GM12875 (cell line): ENCODE results near the gene CCL4.

Experiments
- H3K4me3 ChIP-seq: one replicate; pipeline ENCODE4 v1.5.1; 2011; ENCODE audit warnings: low read depth, low read length, control low read depth
- CTCF ChIP-seq: IDR thresholded peaks from 2 replicates; pipeline ENCODE4 v1.5.1; 2011; ENCODE audit warnings: low read depth, mild to moderate bottlenecking, control low read depth, inconsistent platforms, low read length, moderate library complexity, borderline replicate concordance; ENCODE audit not compliant: insufficient read depth

CCL4 gene

GRCh38 chr17:36103401-36103975 is at the start of gene CCL4:
CCL4 (plus strand) TSS chr17:36103827; CDS start chr17:36103906, 79 bp downstream.
- H3K4me3 ChIP-seq = peak within 1 kb of the TSS; percentile 16

DNA sequence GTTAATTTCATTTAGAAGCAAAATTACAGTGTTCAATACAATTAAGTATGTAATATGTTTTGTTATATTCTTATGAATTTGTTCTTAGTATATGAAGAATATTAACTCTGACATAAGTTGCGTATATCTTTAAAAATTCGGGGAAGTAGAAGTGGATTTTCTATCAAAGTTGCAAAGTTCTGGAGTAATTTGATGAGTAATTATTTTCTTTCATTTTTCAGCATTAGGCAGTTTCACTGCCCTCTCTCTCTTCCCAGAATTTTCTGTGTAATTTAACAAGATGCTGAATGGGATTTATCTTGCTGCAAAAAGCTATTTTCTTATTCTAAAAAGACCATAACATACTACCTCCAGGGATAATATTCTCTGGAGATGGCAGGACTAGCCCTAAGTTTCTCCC is 48.5 kb upstream of the CCL4 start:
- no peak overlapping the region for H3K4me3 ChIP-seq
- no peak for TF ChIP-seq CTCF

DNA sequence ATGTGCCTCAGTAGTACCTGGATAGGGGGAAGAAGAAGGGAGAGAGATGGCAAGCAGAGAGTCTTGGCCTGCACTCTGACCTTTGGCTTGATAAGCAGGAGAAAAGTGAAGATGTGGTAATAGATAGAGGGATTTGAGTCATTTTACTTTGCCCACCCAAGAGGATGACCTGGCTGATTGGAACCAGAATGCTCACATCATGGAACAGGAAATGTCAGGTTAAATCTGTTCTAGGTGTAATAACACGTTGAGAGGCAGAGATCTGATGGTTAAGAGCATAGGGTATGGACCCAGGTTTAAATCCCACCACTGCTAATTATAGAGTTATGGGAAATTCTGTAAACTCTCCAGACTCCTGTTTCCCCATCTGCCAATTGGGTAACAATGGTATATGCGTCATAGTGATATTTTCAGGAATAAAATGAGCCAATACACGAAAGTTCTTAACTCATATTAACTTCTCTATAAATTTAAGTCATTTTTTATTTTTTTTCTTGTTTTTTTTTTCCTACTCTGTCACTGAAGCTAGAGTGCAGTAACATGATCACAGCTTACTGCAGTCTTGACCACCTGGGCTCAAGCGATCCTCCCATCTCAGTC is 47.6 kb upstream of the CCL4 start:
- no peak for TF ChIP-seq CTCF
- H3K4me3 ChIP-seq = no peak overlapping the region

DNA sequence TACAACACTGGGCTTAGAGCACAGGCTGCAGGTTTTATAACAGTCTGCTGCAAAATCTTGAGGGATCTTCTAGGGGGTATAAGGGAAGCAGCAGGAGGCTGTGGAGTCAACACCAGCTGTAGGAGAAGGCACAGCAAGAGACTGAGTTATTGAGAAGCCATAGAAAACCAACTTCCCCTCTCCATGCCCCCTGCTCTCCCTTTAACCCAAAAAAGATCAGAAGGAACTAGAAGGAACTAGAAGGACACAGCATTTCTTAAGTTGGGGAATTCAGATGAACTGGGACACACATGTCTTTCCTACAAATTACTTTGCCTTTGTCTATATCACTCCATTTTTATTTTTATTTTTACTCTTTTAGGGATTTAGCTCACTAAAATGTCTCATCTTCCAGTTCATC is 45.7 kb upstream of the CCL4 start:
- H3K4me3 ChIP-seq = no peak overlapping the region
- no peak for TF ChIP-seq CTCF

GRCh38 chr17:36059406-36059805 is 44.2 kb upstream of the CCL4 start:
- no peak overlapping the region for H3K4me3 ChIP-seq
- TF ChIP-seq CTCF = no peak

GRCh38 chr17:36060816-36061215 is 42.8 kb upstream of the CCL4 start:
- no peak overlapping the region for H3K4me3 ChIP-seq
- no peak for TF ChIP-seq CTCF

DNA sequence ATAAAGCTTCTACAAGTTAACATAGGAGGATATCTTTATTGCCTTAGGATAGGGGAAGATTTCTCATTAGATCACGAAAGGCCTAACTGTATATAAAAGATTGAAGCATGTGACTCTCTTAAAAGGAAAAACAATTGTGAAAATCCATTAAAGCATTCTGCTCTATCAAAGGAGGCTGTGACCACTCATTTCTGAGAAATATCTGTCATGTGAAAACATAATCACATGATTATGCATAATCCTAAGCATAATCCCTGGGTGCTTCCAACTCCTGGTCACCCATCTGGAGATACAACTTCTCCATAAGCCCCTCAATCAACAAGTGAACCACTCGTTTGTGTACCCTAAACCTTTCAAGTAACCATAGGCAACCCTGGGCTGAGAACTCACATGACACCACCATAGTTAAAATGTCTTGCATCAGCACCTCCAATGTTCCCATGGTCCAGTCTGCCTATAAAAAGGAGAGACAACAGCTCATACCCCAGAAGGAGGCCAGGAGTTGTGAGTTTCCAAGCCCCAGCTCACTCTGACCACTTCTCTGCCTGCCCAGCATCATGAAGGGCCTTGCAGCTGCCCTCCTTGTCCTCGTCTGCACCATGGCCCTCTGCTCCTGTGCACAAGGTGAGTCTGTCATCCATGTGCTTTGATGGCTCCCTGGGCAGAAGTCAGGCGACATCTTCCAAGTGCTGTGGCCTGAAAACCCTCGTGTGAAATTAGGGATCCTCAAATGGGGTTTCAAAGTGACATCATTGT is 39.7 kb upstream of the CCL4 start, which contains the start of gene CCL18:
Gene CCL18, plus strand, starts transcription at position 487 of the 756 bp plus-strand sequence. Its CDS starts 71 bp downstream, at position 558.
- TF ChIP-seq CTCF = no peak
- no peak within 1 kb of the TSS for H3K4me3 ChIP-seq
